Thoracic aorta (tissue), 2 donors: ENCODE results near the gene C14orf93. TPM values are rescaled to one million over a fixed set of nuclear protein-coding genes. Genes with fewer than 3 reads are reported as not detected.
"Not testable (repeated sequence)": the region's sequence is repeated elsewhere in the genome, so short reads cannot be mapped to it uniquely, and the experiment has no call there.

ENCODE experiments used
- ATAC-seq: fragments of 150-250 bp; one replicate; pipeline ENCODE4 v1.8.0; 2017; ENCODE audit warnings: low read depth; ENCODE audit not compliant: insufficient number of reproducible peaks, low FRiP score
- DNase-seq: peaks from one replicate; pipeline ENCODE4 v3.0.0-alpha.2; 2020; ENCODE audit warnings: low spot score
- H3K27ac ChIP-seq, 2 donors: fragments of 200-600 bp; sonication (generic); 1 replicate in 1 of 2; 2 replicates in 1 of 2; pipeline ENCODE4 v1.5.1; 2016; ENCODE audit warnings: mild to moderate bottlenecking in 2 of 2, moderate library complexity in 2 of 2
- H3K27me3 ChIP-seq: fragments of 200-600 bp; sonication (generic); replicated peaks from 2 replicates; pipeline ENCODE4 v1.6.0; 2016; ENCODE audit warnings: mild to moderate bottlenecking; ENCODE audit not compliant: insufficient read depth
- H3K36me3 ChIP-seq: fragments of 200-600 bp; sonication (generic); one replicate; pipeline ENCODE4 v1.5.1; 2016
- H3K4me1 ChIP-seq, 2 donors: fragments of 200-600 bp; sonication (generic); 1 replicate in 1 of 2; 2 replicates in 1 of 2; pipeline versions ENCODE4 v1.5.1 to v1.6.0; 2016; ENCODE audit warnings: low read depth in 2 of 2, mild to moderate bottlenecking in 1 of 2; ENCODE audit not compliant: control insufficient read depth in 1 of 2
- H3K4me3 ChIP-seq: fragments of 200-600 bp; sonication (generic); 2 replicates; pipeline ENCODE4 v1.5.1; 2016; ENCODE audit warnings: mild to moderate bottlenecking
- H3K9me3 ChIP-seq: fragments of 200-600 bp; sonication (generic); 2 replicates; pipeline ENCODE4 v1.5.1; 2016
- CTCF ChIP-seq: fragments of 200-600 bp; sonication (generic); IDR thresholded peaks from one replicate; pipeline ENCODE4 v1.5.1; 2019; ENCODE audit warnings: antibody characterized with exemption
- total RNA-seq, 2 donors: library from RNA; depleted of rRNA; stranded (reverse); fragments of >200 nt; gene quantifications; one replicate each; pipeline versions ENCODE4 v1.1.0 to v1.2.3, GENCODE V29; 2016

Gene C14orf93
- total RNA-seq, 2 donors from 2014 or later: 9.3 to 19.7 TPM

DNA sequence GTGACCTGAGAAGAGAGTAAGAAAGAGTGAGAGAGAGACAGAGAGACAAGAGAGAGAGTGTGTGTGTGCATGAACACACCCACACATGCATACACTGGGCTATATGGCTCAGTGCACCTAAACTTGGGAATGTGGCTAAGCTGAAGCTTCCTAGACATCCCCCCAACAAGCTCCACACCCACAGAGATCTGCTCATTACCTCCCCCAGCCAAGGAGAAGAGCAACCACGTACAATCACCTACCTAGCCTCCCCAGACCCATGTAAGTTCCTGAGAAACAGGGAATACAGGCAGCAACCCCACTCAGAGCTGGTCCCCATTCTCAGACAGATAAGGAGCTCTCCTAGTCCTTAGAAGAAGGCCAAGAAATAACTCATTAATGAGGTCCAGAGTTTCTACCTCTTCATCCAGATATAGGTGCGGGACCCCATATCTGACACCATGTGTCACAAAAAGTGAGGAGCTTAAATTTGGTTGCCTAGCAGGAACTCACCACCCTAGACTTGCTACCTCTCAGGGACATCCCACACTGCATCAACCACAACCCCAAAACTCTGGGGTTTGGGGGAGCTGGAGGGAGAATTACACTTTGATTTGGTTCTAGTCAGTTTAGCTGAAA lies 37.5 kb downstream of the C14orf93 start:
- Histone ChIP-seq H3K27me3 (no peaks in the 10 kb centered on the region), H3K4me3 (no peak overlapping the region), H3K4me1 (peaks cover 8 to 10% of the 10 kb centered on the region in 2 donors), H3K36me3 (peaks cover 4% of the 10 kb centered on the region), H3K9me3 (no peaks in the 10 kb centered on the region), H3K27ac (no peak overlapping the region)
- DNase-seq: no peak
- no peak for ATAC-seq
- no peak for TF ChIP-seq CTCF

- H3K4me1 ChIP-seq: no peaks in the 10 kb centered on the region
- no peak overlapping the region for H3K4me3 ChIP-seq
- DNase-seq (no peak), ATAC-seq (no peak)
- no peaks in the 10 kb centered on the region for H3K9me3 ChIP-seq
- TF ChIP-seq CTCF: no peak
- H3K36me3 ChIP-seq: peaks cover 4% of the 10 kb centered on the region
- H3K27me3 ChIP-seq: no peaks in the 10 kb centered on the region
- H3K27ac ChIP-seq: no peak overlapping the region
Observed at GRCh38 chr14:22971152-22971551, 38.8 kb downstream of the C14orf93 start.

DNA sequence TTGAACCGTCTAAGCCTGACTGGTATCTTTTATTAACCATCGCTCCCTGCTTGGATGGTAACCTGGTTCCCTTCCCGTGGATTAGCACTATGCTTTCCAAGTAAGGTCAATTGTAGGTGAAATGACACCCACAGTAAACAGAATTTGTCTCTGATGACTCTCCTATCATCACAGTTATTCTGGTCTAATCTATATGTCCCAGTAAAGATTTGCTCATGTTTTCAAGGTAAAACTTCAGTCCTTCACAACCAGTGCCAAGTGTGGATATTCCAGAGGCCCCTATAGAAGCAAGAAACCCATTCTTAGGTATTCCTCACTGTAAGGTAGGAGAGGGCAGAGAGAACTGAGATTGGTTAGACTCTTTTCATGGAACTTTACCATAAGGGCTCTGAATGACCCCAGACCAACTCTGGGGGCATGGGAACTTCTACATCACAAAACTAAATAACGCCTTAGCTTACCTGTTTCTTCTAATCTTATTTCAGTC lies 43.1 kb downstream of the C14orf93 start:
- DNase-seq (no peak), ATAC-seq (no peak)
- no peaks in the 10 kb centered on the region for H3K27me3 ChIP-seq
- no peaks in the 10 kb centered on the region for H3K9me3 ChIP-seq
- no peaks in the 10 kb centered on the region for H3K4me1 ChIP-seq
- no peak overlapping the region for H3K27ac ChIP-seq
- H3K36me3 ChIP-seq: no peaks in the 10 kb centered on the region
- no peak overlapping the region for H3K4me3 ChIP-seq
- TF ChIP-seq CTCF: no peak

- H3K9me3 ChIP-seq, ATAC-seq, H3K27ac ChIP-seq, H3K4me1 ChIP-seq, DNase-seq, H3K36me3 ChIP-seq, H3K27me3 ChIP-seq, H3K4me3 ChIP-seq: not testable (repeated sequence)
Observed at GRCh38 chr14:22965916-22966782, 43.8 kb downstream of the C14orf93 start.

DNA sequence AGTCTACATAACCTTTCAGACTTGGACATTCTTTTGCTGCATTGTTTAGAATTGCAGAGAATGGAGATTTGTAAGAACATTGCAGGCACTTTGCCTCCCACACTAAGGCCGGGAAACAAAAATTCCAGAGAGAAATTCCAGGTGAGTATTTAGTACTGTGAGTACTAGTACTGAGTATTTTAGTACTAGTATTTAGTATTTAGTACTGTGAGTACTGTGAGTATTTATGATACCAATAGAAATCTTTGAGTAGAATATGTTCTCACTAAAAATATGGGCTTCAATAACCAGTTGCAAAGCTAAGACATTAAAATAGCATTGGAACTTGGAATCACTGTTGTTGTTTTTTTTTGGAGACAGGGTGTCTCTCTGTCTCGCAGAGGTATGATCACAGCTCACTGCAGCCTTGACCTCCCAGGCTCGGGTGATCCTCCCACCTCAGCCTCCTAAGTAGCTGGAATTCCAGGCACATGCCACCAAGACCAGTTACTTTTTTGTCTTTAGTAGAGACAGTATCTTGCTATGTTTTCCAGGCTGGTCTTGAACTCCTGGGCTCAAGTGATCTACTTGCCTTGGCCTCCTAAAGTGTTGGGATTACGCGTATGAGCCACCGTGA lies 47.8 kb downstream of the C14orf93 start:
- no peak for TF ChIP-seq CTCF
- Histone ChIP-seq H3K4me1 (no peaks in the 10 kb centered on the region), H3K36me3 (no peaks in the 10 kb centered on the region), H3K27me3 (no peaks in the 10 kb centered on the region), H3K27ac (no peak overlapping the region), H3K4me3 (no peak overlapping the region), H3K9me3 (no peaks in the 10 kb centered on the region)
- ATAC-seq (no peak), DNase-seq (no peak)
